ENCODE data around the gene SLA2. TPM values are rescaled to one million over a fixed set of nuclear protein-coding genes. Genes with fewer than 3 reads are reported as not detected.
"Not testable (repeated sequence)": the region's sequence is repeated elsewhere in the genome, so short reads cannot be mapped to it uniquely, and the experiment has no call there.

The SLA2 gene
- total RNA-seq, result not detected in 2 replicates

GRCh38 chr20:36645998-36646397, at the start of gene SLA2:
Gene SLA2 (minus strand): TSS chr20:36646196. CDS start chr20:36641335, 4,861 bp downstream.
- TF ChIP-seq CTCF (IDR thresholded peaks at IDR 0.05; ENCODE audit: insufficient read depth, low read depth, low read length), result no peak
- no peak for DNase-seq (ENCODE audit: low read depth)
- H3K4me3 ChIP-seq (ENCODE audit: low read depth, low read length), result no peak within 1 kb of the TSS

- H3K4me3 ChIP-seq (ENCODE audit: low read depth, low read length); DNase-seq (ENCODE audit: low read depth): not testable (repeated sequence)
These were observed 49.5 kb upstream of the SLA2 start for GRCh38 chr20:36695467-36695866.

GRCh38 chr20:36688630-36689029, 42.6 kb upstream of the SLA2 start:
- DNase-seq (ENCODE audit: low read depth), result no peak
- TF ChIP-seq CTCF (IDR thresholded peaks at IDR 0.05; ENCODE audit: insufficient read depth, low read depth, low read length), result no peak
- no peak overlapping the region for H3K4me3 ChIP-seq (ENCODE audit: low read depth, low read length)

GRCh38 chr20:36687850-36688249, 41.9 kb upstream of the SLA2 start:
- H3K4me3 ChIP-seq (ENCODE audit: low read depth, low read length), result no peak overlapping the region
- no peak for TF ChIP-seq CTCF (IDR thresholded peaks at IDR 0.05; ENCODE audit: insufficient read depth, low read depth, low read length)
- no peak for DNase-seq (ENCODE audit: low read depth)

- no peak overlapping the region for H3K4me3 ChIP-seq (ENCODE audit: low read depth, low read length)
- DNase-seq (ENCODE audit: low read depth), result no peak
- no peak for TF ChIP-seq CTCF (IDR thresholded peaks at IDR 0.05; ENCODE audit: insufficient read depth, low read depth, low read length)
These were observed 40.9 kb upstream of the SLA2 start for GRCh38 chr20:36686944-36687343.

GRCh38 chr20:36686504-36686903, 40.5 kb upstream of the SLA2 start:
- no peak for DNase-seq (ENCODE audit: low read depth)
- no peak for TF ChIP-seq CTCF (IDR thresholded peaks at IDR 0.05; ENCODE audit: insufficient read depth, low read depth, low read length)
- no peak overlapping the region for H3K4me3 ChIP-seq (ENCODE audit: low read depth, low read length)

GRCh38 chr20:36684747-36685146, 38.8 kb upstream of the SLA2 start:
- no peak for TF ChIP-seq CTCF (IDR thresholded peaks at IDR 0.05; ENCODE audit: insufficient read depth, low read depth, low read length)
- no peak for DNase-seq (ENCODE audit: low read depth)
- no peak overlapping the region for H3K4me3 ChIP-seq (ENCODE audit: low read depth, low read length)
